Measurements from ENCODE around the gene SPATA46.

SPATA46 gene

GRCh38 chr1:162373541-162374260 is 3.0 kb downstream of the SPATA46 start:
- no peak overlapping the region for H3K4me3 ChIP-seq (ENCODE audit: low read depth, low read length)
- TF ChIP-seq, protein P1, sequence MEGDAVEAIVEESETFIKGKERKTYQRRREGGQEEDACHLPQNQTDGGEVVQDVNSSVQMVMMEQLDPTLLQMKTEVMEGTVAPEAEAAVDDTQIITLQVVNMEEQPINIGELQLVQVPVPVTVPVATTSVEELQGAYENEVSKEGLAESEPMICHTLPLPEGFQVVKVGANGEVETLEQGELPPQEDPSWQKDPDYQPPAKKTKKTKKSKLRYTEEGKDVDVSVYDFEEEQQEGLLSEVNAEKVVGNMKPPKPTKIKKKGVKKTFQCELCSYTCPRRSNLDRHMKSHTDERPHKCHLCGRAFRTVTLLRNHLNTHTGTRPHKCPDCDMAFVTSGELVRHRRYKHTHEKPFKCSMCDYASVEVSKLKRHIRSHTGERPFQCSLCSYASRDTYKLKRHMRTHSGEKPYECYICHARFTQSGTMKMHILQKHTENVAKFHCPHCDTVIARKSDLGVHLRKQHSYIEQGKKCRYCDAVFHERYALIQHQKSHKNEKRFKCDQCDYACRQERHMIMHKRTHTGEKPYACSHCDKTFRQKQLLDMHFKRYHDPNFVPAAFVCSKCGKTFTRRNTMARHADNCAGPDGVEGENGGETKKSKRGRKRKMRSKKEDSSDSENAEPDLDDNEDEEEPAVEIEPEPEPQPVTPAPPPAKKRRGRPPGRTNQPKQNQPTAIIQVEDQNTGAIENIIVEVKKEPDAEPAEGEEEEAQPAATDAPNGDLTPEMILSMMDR (IDR thresholded peaks at IDR 0.05; ENCODE audit: control insufficient read depth, extremely low read depth, insufficient read depth) = no peak
- DNase-seq (ENCODE audit: low read depth) = no peak

DNA sequence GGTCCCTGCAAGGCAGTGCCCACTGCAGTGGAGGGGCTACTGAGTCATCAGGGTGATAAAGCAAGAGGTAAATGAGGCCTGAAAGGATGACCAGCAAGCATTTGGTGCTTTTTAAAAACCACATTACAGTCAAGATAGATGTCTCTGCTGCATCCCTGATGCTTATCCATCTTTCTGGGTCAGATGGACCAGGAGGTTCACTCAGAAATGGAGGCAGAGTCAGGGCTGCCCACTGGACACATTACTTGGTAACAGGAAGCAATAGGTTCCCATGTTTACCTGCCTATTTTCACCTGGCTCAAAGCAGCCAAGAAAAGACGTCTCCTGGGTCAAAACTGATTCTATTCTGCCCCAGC is 3.6 kb downstream of the SPATA46 start:
- TF ChIP-seq, protein P1 (IDR thresholded peaks at IDR 0.05; ENCODE audit: control insufficient read depth, extremely low read depth, insufficient read depth) = no peak
- no peak for DNase-seq (ENCODE audit: low read depth)
- no peak overlapping the region for H3K4me3 ChIP-seq (ENCODE audit: low read depth, low read length)

- DNase-seq (ENCODE audit: low read depth) = no peak
- H3K4me3 ChIP-seq (ENCODE audit: low read depth, low read length) = no peak overlapping the region
- TF ChIP-seq, protein P1 (IDR thresholded peaks at IDR 0.05; ENCODE audit: control insufficient read depth, extremely low read depth, insufficient read depth) = no peak
Measured at GRCh38 chr1:162372159-162373071, 4.2 kb downstream of the SPATA46 start.

DNA sequence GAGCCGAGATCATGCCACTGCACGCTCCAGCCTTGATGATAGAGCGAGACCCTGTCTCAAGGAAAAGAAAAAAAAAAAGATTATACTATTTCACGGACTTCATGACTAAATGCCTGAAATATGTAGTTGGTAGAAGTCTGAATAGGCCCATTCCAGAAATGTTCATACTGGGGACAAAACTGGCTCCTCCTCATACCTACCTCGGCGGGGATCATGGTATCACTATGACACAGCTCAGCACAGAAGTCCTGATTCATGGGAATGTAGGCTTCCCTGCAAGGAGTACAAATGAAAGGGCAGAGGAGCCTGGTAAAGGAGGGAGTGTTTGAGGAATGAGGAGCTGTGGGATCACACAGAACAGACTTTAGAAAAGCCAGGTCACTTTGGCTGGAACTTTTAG is 5.0 kb downstream of the SPATA46 start:
- no peak overlapping the region for H3K4me3 ChIP-seq (ENCODE audit: low read depth, low read length)
- TF ChIP-seq, protein P1 (IDR thresholded peaks at IDR 0.05; ENCODE audit: control insufficient read depth, extremely low read depth, insufficient read depth) = no peak
- DNase-seq (ENCODE audit: low read depth) = no peak

- no peak overlapping the region for H3K4me3 ChIP-seq (ENCODE audit: low read depth, low read length)
- TF ChIP-seq, protein P1 (IDR thresholded peaks at IDR 0.05; ENCODE audit: control insufficient read depth, extremely low read depth, insufficient read depth) = no peak
- DNase-seq (ENCODE audit: low read depth) = no peak
Measured at GRCh38 chr1:162370721-162371120, 5.9 kb downstream of the SPATA46 start.

GRCh38 chr1:162370161-162370560 is 6.5 kb downstream of the SPATA46 start:
- no peak for DNase-seq (ENCODE audit: low read depth)
- TF ChIP-seq, protein P1 (IDR thresholded peaks at IDR 0.05; ENCODE audit: control insufficient read depth, extremely low read depth, insufficient read depth) = no peak

More at GRCh38 chr1:162370161-162370560, 6.5 kb downstream of the SPATA46 start:
- H3K4me3 ChIP-seq (ENCODE audit: low read depth, low read length) = no peak overlapping the region

Data from LNCaP clone FGC (cell line).